Lower leg skin (tissue), 4 donors: ENCODE data around the gene ABLIM3. TPM values are rescaled to one million over a fixed set of nuclear protein-coding genes. Genes with fewer than 3 reads are reported as not detected.

ENCODE experiments used
- DNase-seq, 2 donors: peaks; one replicate each; pipeline ENCODE4 v3.0.0-alpha.2; 2019; ENCODE audit warnings: low spot score in 2 of 2
- H3K4me3 ChIP-seq: fragments of 200-600 bp; sonication (generic); 2 replicates; pipeline ENCODE4 v1.5.1; 2017; ENCODE audit warnings: mild to moderate bottlenecking, low read depth; ENCODE audit not compliant: poor library complexity, severe bottlenecking
- CTCF ChIP-seq, 3 donors: fragments of 450-650 bp; IDR thresholded peaks; one replicate each; pipeline ENCODE4 v1.5.1; 2016; ENCODE audit warnings: antibody characterized with exemption in 3 of 3, mild to moderate bottlenecking in 3 of 3, moderate library complexity in 2 of 3
- POLR2A ChIP-seq, 2 donors: fragments of 450-650 bp; IDR thresholded peaks; one replicate each; pipeline ENCODE4 v1.6.1; 2016 to 2017; ENCODE audit warnings: antibody characterized with exemption in 2 of 2, mild to moderate bottlenecking in 1 of 2, moderate library complexity in 1 of 2
- WGBS, 2 donors: methylation state at CpG; one replicate each; pipeline ENCODE4 v1.1.5; 2018; 5-methylcytosine and 5-hydroxymethylcytosine counted together
- intact Hi-C: fragments of 100-400 bp; cut with DNase I; formaldehyde crosslinking; loops from one replicate; pipeline ENCODE4 v1.15.0; 2023; ENCODE audit warnings: low total_unique reads
- total RNA-seq, 4 donors: library from RNA; depleted of rRNA; stranded (reverse); fragments of >200 nt; gene quantifications; one replicate each; pipeline ENCODE4 v1.1.0, GENCODE V29; 2016

The ABLIM3 gene
- total RNA-seq, 4 donors from 2014 or later: 4.2 to 12.3 (median 7.4) TPM

GRCh38 chr5:149264439-149265067 lies 123.3 kb downstream of the ABLIM3 start:
- 32% methylated on average over 12 of the region's 12 CpGs for WGBS, 2 donors
- no peak for DNase-seq
- H3K4me3 ChIP-seq: no peak overlapping the region
- intact Hi-C loops: no loop called here
- TF ChIP-seq POLR2A (IDR thresholded peaks at IDR 0.05): no peak

GRCh38 chr5:149265068-149265465 lies 123.8 kb downstream of the ABLIM3 start:
- intact Hi-C loops: no loop called here
- no peak for TF ChIP-seq CTCF (IDR thresholded peaks at IDR 0.05)
- TF ChIP-seq POLR2A (IDR thresholded peaks at IDR 0.05): no peak
- no peak for DNase-seq
- WGBS, 2 donors: 82 to 84% methylated on average over 7 of the region's 7 CpGs
- H3K4me3 ChIP-seq: no peak overlapping the region

GRCh38 chr5:149265597-149265996 lies 124.3 kb downstream of the ABLIM3 start:
- intact Hi-C loops: no loop called here
- WGBS, 2 donors: 34 to 46% methylated on average over 4 of the region's 4 CpGs
- no peak for DNase-seq
- no peak overlapping the region for H3K4me3 ChIP-seq
- no peak for TF ChIP-seq CTCF (IDR thresholded peaks at IDR 0.05)
- no peak for TF ChIP-seq POLR2A (IDR thresholded peaks at IDR 0.05)

- DNase-seq: no peak
- TF ChIP-seq POLR2A (IDR thresholded peaks at IDR 0.05) (no peak), CTCF (IDR thresholded peaks at IDR 0.05) (no peak)
- 87 to 89% methylated on average over 9 of the region's 9 CpGs for WGBS, 2 donors
- intact Hi-C loops: no loop called here
- no peak overlapping the region for H3K4me3 ChIP-seq
Observed at GRCh38 chr5:149267241-149267973, 126.1 kb downstream of the ABLIM3 start.

GRCh38 chr5:149268928-149269557 lies 127.8 kb downstream of the ABLIM3 start:
- no peak for TF ChIP-seq POLR2A (IDR thresholded peaks at IDR 0.05)
- TF ChIP-seq CTCF (IDR thresholded peaks at IDR 0.05): peak in 1 of 3 donors; percentile 21
- no peak for DNase-seq
- intact Hi-C loops: no loop called here
- WGBS, 2 donors: 63 to 65% methylated on average over 6 of the region's 6 CpGs
- no peak overlapping the region for H3K4me3 ChIP-seq

- peak overlapping the region; percentile 62 for H3K4me3 ChIP-seq
- DNase-seq: peak in 1 of 2 donors; percentile 87
- 4 to 6% methylated on average over 35 to 40 of the region's 40 CpGs for WGBS, 2 donors
- TF ChIP-seq POLR2A (IDR thresholded peaks at IDR 0.05) (no peak), CTCF (IDR thresholded peaks at IDR 0.05) (no peak)
- intact Hi-C loops: no loop called here
Observed at GRCh38 chr5:149271195-149271715, 130.0 kb downstream of the ABLIM3 start.
